ENCODE data around the gene PEPD. TPM values are rescaled to one million over a fixed set of nuclear protein-coding genes. Genes with fewer than 3 reads are reported as not detected.

Gene PEPD
- total RNA-seq, 3 donors from 2014 or later: 42.1 to 127 (median 82.3) TPM

DNA sequence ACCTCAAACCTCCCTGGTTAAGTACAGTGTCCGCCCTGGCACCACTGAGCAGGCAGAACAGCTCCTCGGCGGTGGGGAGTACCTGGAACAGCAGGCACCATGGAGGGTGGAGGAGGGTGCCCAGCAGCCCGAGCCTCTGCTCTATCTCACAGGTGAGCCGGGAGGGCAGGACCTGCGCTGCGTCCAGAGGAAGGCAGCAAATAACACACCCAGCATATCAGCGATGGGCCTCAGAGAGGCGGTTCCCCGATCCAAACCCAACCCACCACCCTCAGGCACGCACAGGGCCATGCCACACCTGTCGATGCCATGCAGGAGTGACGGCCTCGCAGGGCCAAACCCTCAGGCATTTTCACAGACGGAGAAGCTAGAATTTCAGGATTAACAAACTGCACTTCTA, 11.8 kb downstream of the PEPD start:
- intact Hi-C loops (cut with DNase I; ENCODE audit: low total_unique reads): no loop called here
- no peaks in the 10 kb centered on the region for H3K27me3 ChIP-seq
- no peak for DNase-seq (ENCODE audit: low spot score in 2 of 2)
- TF ChIP-seq POLR2A (IDR thresholded peaks at IDR 0.05): no peak
- TF ChIP-seq, protein P1, sequence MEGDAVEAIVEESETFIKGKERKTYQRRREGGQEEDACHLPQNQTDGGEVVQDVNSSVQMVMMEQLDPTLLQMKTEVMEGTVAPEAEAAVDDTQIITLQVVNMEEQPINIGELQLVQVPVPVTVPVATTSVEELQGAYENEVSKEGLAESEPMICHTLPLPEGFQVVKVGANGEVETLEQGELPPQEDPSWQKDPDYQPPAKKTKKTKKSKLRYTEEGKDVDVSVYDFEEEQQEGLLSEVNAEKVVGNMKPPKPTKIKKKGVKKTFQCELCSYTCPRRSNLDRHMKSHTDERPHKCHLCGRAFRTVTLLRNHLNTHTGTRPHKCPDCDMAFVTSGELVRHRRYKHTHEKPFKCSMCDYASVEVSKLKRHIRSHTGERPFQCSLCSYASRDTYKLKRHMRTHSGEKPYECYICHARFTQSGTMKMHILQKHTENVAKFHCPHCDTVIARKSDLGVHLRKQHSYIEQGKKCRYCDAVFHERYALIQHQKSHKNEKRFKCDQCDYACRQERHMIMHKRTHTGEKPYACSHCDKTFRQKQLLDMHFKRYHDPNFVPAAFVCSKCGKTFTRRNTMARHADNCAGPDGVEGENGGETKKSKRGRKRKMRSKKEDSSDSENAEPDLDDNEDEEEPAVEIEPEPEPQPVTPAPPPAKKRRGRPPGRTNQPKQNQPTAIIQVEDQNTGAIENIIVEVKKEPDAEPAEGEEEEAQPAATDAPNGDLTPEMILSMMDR (IDR thresholded peaks at IDR 0.05): no peak
- no peak for TF ChIP-seq POLR2AphosphoS5 (IDR thresholded peaks at IDR 0.05)
- peaks cover 4 to 9% of the 10 kb centered on the region in 2 donors for H3K4me1 ChIP-seq
- H3K9me3 ChIP-seq: no peaks in the 10 kb centered on the region
- no peak overlapping the region for H3K4me3 ChIP-seq
- no peaks in the 10 kb centered on the region for H3K36me3 ChIP-seq
- H3K27ac ChIP-seq: peak overlapping the region in 1 of 2 donors; percentile 50

DNA sequence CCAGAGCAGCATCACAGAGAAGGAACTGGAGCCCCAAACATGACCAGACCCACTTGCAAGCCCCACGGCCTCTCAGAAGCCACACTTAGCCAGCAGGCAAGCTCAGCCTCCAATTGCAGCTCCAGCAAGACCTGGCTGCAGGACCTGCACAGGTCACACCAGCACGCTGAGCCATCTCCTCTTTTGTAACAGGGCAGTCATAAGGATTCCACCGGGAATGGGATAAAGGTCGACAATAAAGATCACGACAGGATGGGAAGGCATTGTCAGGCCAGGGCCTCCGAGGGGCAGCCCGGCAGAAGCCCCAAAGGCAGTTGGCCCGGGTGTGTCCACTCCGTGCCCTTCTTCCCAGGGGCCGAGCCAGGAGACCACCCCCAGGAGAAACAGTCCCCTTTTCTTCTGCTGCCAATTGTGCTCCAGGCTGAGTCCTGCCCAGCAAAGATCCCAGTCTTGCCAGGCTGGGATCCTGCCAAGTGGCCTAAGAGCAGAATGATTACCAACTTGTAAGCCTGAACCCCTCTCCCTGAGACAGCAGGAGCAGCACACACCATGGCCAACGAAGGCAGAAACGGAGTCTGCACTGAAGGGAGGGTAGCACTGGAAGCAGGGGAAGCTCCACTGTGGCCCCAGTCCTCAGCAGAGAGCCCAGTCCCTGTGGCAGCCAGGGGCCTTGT, 12.5 kb downstream of the PEPD start:
- no peaks in the 10 kb centered on the region for H3K9me3 ChIP-seq
- DNase-seq (ENCODE audit: low spot score in 2 of 2): no peak
- peak overlapping the region in 1 of 2 donors; percentile 50 for H3K27ac ChIP-seq
- TF ChIP-seq, protein P1 (IDR thresholded peaks at IDR 0.05): no peak
- no peak for TF ChIP-seq POLR2AphosphoS5 (IDR thresholded peaks at IDR 0.05)
- no peak for TF ChIP-seq POLR2A (IDR thresholded peaks at IDR 0.05)
- H3K27me3 ChIP-seq: no peaks in the 10 kb centered on the region
- no peaks in the 10 kb centered on the region for H3K36me3 ChIP-seq
- H3K4me1 ChIP-seq: peaks cover 4 to 9% of the 10 kb centered on the region in 2 donors
- no peak overlapping the region for H3K4me3 ChIP-seq
- intact Hi-C loops (cut with DNase I; ENCODE audit: low total_unique reads): no loop called here

DNA sequence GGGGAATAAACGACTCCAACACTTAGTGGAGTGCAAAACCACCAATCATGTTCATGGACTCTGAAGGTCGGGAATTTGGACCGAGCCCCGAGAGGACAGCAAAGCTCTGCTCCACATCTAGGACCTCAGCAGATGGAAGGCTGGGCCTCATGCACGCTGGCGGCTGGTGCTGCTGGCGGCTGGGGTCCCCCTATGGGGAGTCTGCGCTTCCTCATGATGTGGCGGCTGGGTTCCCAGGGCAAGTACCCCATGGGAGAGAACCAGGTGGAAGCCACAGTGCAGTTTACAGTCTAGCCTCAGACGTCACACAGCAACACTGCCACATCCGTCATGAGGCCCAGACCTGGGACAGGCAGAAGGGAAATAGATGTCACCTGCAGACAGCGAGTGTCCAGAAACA, 13.2 kb downstream of the PEPD start:
- Histone ChIP-seq H3K4me3 (no peak overlapping the region), H3K27ac (peak overlapping the region in 1 of 2 donors; percentile 19), H3K9me3 (no peaks in the 10 kb centered on the region), H3K4me1 (peaks cover 4 to 9% of the 10 kb centered on the region in 2 donors), H3K27me3 (no peaks in the 10 kb centered on the region), H3K36me3 (no peaks in the 10 kb centered on the region)
- TF ChIP-seq POLR2AphosphoS5 (IDR thresholded peaks at IDR 0.05) (no peak), POLR2A (IDR thresholded peaks at IDR 0.05) (no peak)
- TF ChIP-seq, protein P1 (IDR thresholded peaks at IDR 0.05): no peak
- no peak for DNase-seq (ENCODE audit: low spot score in 2 of 2)
- intact Hi-C loops (cut with DNase I; ENCODE audit: low total_unique reads): no loop called here

DNA sequence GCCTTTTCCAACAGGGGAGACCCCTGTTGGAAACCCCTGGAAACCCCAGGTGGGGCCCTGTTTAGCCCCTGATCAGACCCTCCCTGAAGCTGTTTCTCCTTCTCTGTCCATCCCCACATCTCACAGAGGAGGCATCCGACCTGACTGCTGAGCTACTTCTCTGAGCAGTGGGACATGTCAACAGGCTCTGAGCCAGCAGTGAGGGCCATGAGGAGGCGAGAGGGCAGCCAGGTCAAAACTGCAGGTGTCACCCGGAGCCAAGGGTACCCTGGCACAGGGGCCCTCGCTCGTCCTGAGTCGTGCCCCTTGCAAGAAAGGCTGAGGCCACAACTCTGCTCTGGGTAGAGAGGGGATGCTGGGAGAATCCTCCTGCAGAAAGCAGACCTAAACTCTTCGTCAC, 13.6 kb downstream of the PEPD start:
- no peaks in the 10 kb centered on the region for H3K9me3 ChIP-seq
- no peak for DNase-seq (ENCODE audit: low spot score in 2 of 2)
- no peak overlapping the region for H3K4me3 ChIP-seq
- intact Hi-C loops (cut with DNase I; ENCODE audit: low total_unique reads): no loop called here
- H3K4me1 ChIP-seq: peaks cover 4 to 9% of the 10 kb centered on the region in 2 donors
- H3K27me3 ChIP-seq: no peaks in the 10 kb centered on the region
- TF ChIP-seq POLR2A (IDR thresholded peaks at IDR 0.05) (no peak), POLR2AphosphoS5 (IDR thresholded peaks at IDR 0.05) (no peak)
- TF ChIP-seq, protein P1 (IDR thresholded peaks at IDR 0.05): no peak
- H3K27ac ChIP-seq: peak overlapping the region in 1 of 2 donors; percentile 20
- H3K36me3 ChIP-seq: no peaks in the 10 kb centered on the region

DNA sequence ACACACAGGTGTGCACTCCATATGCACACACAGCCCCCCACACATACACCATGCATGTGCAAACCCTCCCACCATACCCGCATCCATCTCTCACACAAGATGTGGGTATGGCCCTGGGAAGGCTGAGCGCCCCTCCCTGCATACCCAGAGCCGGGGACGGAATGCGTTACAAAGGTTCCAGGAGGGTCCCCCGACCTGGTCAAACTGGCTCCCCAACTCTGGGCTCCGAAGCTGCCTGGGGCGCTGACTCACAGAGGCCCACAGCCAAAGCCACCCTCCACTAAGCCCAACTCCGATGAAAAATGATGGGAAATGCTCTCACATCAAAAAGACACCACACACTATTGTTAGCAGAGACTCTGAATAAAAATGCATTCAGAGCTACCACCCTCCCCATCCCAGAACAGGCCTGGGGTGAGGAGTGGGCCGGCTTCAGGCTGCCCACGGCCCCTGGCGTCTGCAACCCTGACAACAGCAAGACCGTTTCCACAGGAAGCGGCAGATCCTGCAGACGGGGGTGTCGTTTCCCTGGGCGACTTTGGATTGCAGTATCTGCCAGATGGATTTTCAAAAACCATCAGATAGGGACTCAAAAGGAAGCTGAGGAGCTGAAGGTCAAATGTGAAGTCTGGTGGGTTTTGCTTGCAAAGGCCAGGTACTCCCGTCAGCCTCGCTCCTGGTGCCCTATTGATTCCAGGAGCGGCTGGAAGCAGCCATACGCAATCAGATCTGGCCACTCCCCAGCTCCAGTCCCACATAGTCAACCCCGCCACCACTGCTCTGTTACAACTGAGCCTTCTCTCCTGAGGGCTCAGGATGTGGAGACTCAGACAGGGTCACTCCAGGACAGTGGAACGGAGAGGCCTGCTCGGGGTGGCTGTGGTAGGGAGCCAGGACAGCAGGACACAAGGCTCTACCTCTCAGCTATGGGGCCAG, 14.3 kb downstream of the PEPD start:
- Histone ChIP-seq H3K4me3 (peak overlapping the region in 1 of 3 donors; percentile 22), H3K9me3 (no peaks in the 10 kb centered on the region), H3K36me3 (no peaks in the 10 kb centered on the region), H3K27me3 (no peaks in the 10 kb centered on the region), H3K4me1 (peaks cover 4 to 9% of the 10 kb centered on the region in 2 donors), H3K27ac (peak overlapping the region in 1 of 2 donors; percentile 20)
- TF ChIP-seq POLR2AphosphoS5 (IDR thresholded peaks at IDR 0.05) (no peak), POLR2A (IDR thresholded peaks at IDR 0.05) (no peak)
- TF ChIP-seq, protein P1 (IDR thresholded peaks at IDR 0.05): no peak
- DNase-seq (ENCODE audit: low spot score in 2 of 2): no peak
- intact Hi-C loops (cut with DNase I; ENCODE audit: low total_unique reads): no loop called here
